WTC11 (cell line): ENCODE results near the gene SESN2.

Source experiments
- ATF3 ChIP-seq: sonication (generic); formaldehyde crosslinking; conservative IDR thresholded peaks from 2 replicates; pipeline ENCODE4 v1.8.1; 2022; ENCODE audit warnings: mild to moderate bottlenecking, missing genetic modification reagents
- CTCF ChIP-seq: fragments of 200-600 bp; IDR thresholded peaks from 2 replicates; pipeline ENCODE4 v1.8.0; 2022; ENCODE audit warnings: antibody characterized with exemption
- HMGXB4 ChIP-seq: sonication (generic); formaldehyde crosslinking; IDR thresholded peaks from 2 replicates; pipeline ENCODE4 v1.8.1; 2023; ENCODE audit warnings: mild to moderate bottlenecking, moderate library complexity, missing genetic modification reagents
- MAX ChIP-seq: sonication (generic); formaldehyde crosslinking; IDR thresholded peaks from 2 replicates; pipeline ENCODE4 v1.8.0; 2022; ENCODE audit warnings: mild to moderate bottlenecking, missing genetic modification reagents
- PRDM15 ChIP-seq: sonication (generic); formaldehyde crosslinking; IDR thresholded peaks from 2 replicates; pipeline ENCODE4 v1.8.0; 2022; ENCODE audit warnings: missing genetic modification reagents
- SP1 ChIP-seq: sonication (generic); formaldehyde crosslinking; conservative IDR thresholded peaks from 2 replicates; pipeline ENCODE4 v1.8.1; 2022; ENCODE audit warnings: missing genetic modification reagents
- STAT6 ChIP-seq: sonication (generic); formaldehyde crosslinking; conservative IDR thresholded peaks from 2 replicates; pipeline ENCODE4 v1.8.1; 2023; ENCODE audit warnings: mild to moderate bottlenecking, low read depth, missing genetic modification reagents, moderate library complexity
- TCF7 ChIP-seq: sonication (generic); formaldehyde crosslinking; IDR thresholded peaks from 2 replicates; pipeline ENCODE4 v1.8.0; 2022; ENCODE audit warnings: mild to moderate bottlenecking, low read depth, missing genetic modification reagents, moderate library complexity
- TEAD4 ChIP-seq: sonication (generic); formaldehyde crosslinking; IDR thresholded peaks from 2 replicates; pipeline ENCODE4 v1.8.0; 2022; ENCODE audit warnings: mild to moderate bottlenecking, missing genetic modification reagents
- USF1 ChIP-seq: sonication (generic); formaldehyde crosslinking; IDR thresholded peaks from 2 replicates; pipeline ENCODE4 v1.8.0; 2022; ENCODE audit warnings: mild to moderate bottlenecking, missing genetic modification reagents
- ZBTB43 ChIP-seq: sonication (generic); formaldehyde crosslinking; IDR thresholded peaks from 2 replicates; pipeline ENCODE4 v1.8.1; 2023; ENCODE audit warnings: mild to moderate bottlenecking, missing genetic modification reagents
- ZNF512 ChIP-seq: sonication (generic); formaldehyde crosslinking; IDR thresholded peaks from 2 replicates; pipeline ENCODE4 v1.8.1; 2022; ENCODE audit warnings: missing genetic modification reagents, borderline replicate concordance
- ZNF532 ChIP-seq: fragments of 250-450 bp; sonication (Bioruptor Pico); IDR thresholded peaks from 2 replicates; pipeline ENCODE4 v1.9.0; 2021; ENCODE audit warnings: mild to moderate bottlenecking, borderline replicate concordance

- TF ChIP-seq MAX (CRISPR knock-in tag) = no peak
- no peak for TF ChIP-seq CTCF
- TF ChIP-seq ZNF512 (CRISPR knock-in tag) = no peak
- no peak for TF ChIP-seq TCF7
- TF ChIP-seq USF1 (CRISPR knock-in tag) = no peak
- TF ChIP-seq ZNF532 (CRISPR knock-in tag) = no peak
- no peak for TF ChIP-seq PRDM15 (CRISPR knock-in tag)
- no peak for TF ChIP-seq ZBTB43 (CRISPR knock-in tag)
- TF ChIP-seq TEAD4 = no peak
- TF ChIP-seq SP1 (CRISPR knock-in tag) = no peak
- TF ChIP-seq HMGXB4 (CRISPR knock-in tag) = no peak
- TF ChIP-seq STAT6 (CRISPR knock-in tag) = no peak
- no peak for TF ChIP-seq ATF3 (CRISPR knock-in tag)
Observed at GRCh38 chr1:28257736-28258135, 1.6 kb upstream of the SESN2 start.
